ENCODE results near the gene EFCAB12.
"Not testable (repeated sequence)": the region's sequence is repeated elsewhere in the genome, so short reads cannot be mapped to it uniquely, and the experiment has no call there.

The EFCAB12 gene

GRCh38 chr3:129369711-129370110 lies 58.7 kb downstream of the EFCAB12 start:
- H3K36me3 Mint-ChIP-seq, result no peaks in the 10 kb centered on the region
- H3K4me3 Mint-ChIP-seq, result no peak overlapping the region
- H3K27ac Mint-ChIP-seq, result no peak overlapping the region
- H3K9me3 Mint-ChIP-seq, result no peaks in the 10 kb centered on the region
- H3K27me3 Mint-ChIP-seq, result no peaks in the 10 kb centered on the region
- DNase-seq, result no peak
- H3K4me1 Mint-ChIP-seq, result no peaks in the 10 kb centered on the region
- CTCF ChIA-PET, result no interaction called here

GRCh38 chr3:129367821-129368220 lies 60.6 kb downstream of the EFCAB12 start:
- no peak overlapping the region for H3K27ac Mint-ChIP-seq
- peaks cover 3% of the 10 kb centered on the region for H3K9me3 Mint-ChIP-seq
- no peak for DNase-seq
- CTCF ChIA-PET, result interaction anchor here (0.9 kb wide), 1 partner anchor 16 kb away, joined by 3 read pairs; no protein-coding TSS in a partner anchor
- no peak overlapping the region for H3K4me3 Mint-ChIP-seq
- H3K36me3 Mint-ChIP-seq, result no peaks in the 10 kb centered on the region
- no peaks in the 10 kb centered on the region for H3K4me1 Mint-ChIP-seq
- no peaks in the 10 kb centered on the region for H3K27me3 Mint-ChIP-seq

GRCh38 chr3:129366312-129366831 lies 62.1 kb downstream of the EFCAB12 start:
- Mint-ChIP-seq H3K27me3 (no peaks in the 10 kb centered on the region), H3K4me3 (no peak overlapping the region), H3K36me3 (no peaks in the 10 kb centered on the region), H3K9me3 (peaks cover 3% of the 10 kb centered on the region), H3K4me1 (no peaks in the 10 kb centered on the region), H3K27ac (no peak overlapping the region)
- CTCF ChIA-PET, result no interaction called here
- no peak for DNase-seq

GRCh38 chr3:129365296-129366136 lies 62.9 kb downstream of the EFCAB12 start:
- Mint-ChIP-seq H3K27ac (no peak overlapping the region), H3K4me3 (no peak overlapping the region), H3K36me3 (no peaks in the 10 kb centered on the region), H3K4me1 (no peaks in the 10 kb centered on the region), H3K27me3 (peaks cover 4% of the 10 kb centered on the region), H3K9me3 (peaks cover 3% of the 10 kb centered on the region)
- DNase-seq, result no peak
- CTCF ChIA-PET, result no interaction called here

- H3K4me1 Mint-ChIP-seq, H3K4me3 Mint-ChIP-seq, CTCF ChIA-PET, H3K27ac Mint-ChIP-seq, H3K36me3 Mint-ChIP-seq, DNase-seq, H3K9me3 Mint-ChIP-seq, H3K27me3 Mint-ChIP-seq: not testable (repeated sequence)
Measured at GRCh38 chr3:129364811-129365210, 63.6 kb downstream of the EFCAB12 start.

- H3K9me3 Mint-ChIP-seq, H3K4me1 Mint-ChIP-seq, H3K4me3 Mint-ChIP-seq, DNase-seq, H3K27me3 Mint-ChIP-seq, H3K27ac Mint-ChIP-seq, CTCF ChIA-PET, H3K36me3 Mint-ChIP-seq: not testable (repeated sequence)
Measured at GRCh38 chr3:129363356-129363755, 65.1 kb downstream of the EFCAB12 start.

- Mint-ChIP-seq H3K27ac (no peak overlapping the region), H3K36me3 (no peaks in the 10 kb centered on the region), H3K4me1 (no peaks in the 10 kb centered on the region), H3K27me3 (peaks cover 7% of the 10 kb centered on the region), H3K9me3 (peaks cover 3% of the 10 kb centered on the region), H3K4me3 (no peak overlapping the region)
- no peak for DNase-seq
- CTCF ChIA-PET, result no interaction called here
Measured at GRCh38 chr3:129360705-129361460, 67.6 kb downstream of the EFCAB12 start.

GRCh38 chr3:129360171-129360611 lies 68.2 kb downstream of the EFCAB12 start:
- peaks cover 7% of the 10 kb centered on the region for H3K27me3 Mint-ChIP-seq
- no peaks in the 10 kb centered on the region for H3K4me1 Mint-ChIP-seq
- no peak for DNase-seq
- no peak overlapping the region for H3K4me3 Mint-ChIP-seq
- no peaks in the 10 kb centered on the region for H3K36me3 Mint-ChIP-seq
- peaks cover 3% of the 10 kb centered on the region for H3K9me3 Mint-ChIP-seq
- CTCF ChIA-PET, result no interaction called here
- no peak overlapping the region for H3K27ac Mint-ChIP-seq

GRCh38 chr3:129358772-129359371 lies 69.6 kb downstream of the EFCAB12 start:
- no peaks in the 10 kb centered on the region for H3K36me3 Mint-ChIP-seq
- H3K27me3 Mint-ChIP-seq, result peaks cover 7% of the 10 kb centered on the region
- no peaks in the 10 kb centered on the region for H3K4me1 Mint-ChIP-seq
- no peak for DNase-seq
- H3K27ac Mint-ChIP-seq, result no peak overlapping the region
- CTCF ChIA-PET, result no interaction called here
- no peak overlapping the region for H3K4me3 Mint-ChIP-seq
- H3K9me3 Mint-ChIP-seq, result no peaks in the 10 kb centered on the region

GRCh38 chr3:129358177-129358771 lies 70.2 kb downstream of the EFCAB12 start:
- H3K36me3 Mint-ChIP-seq, result no peaks in the 10 kb centered on the region

GRCh38 chr3:129357616-129358015 lies 70.8 kb downstream of the EFCAB12 start:
- no peaks in the 10 kb centered on the region for H3K4me1 Mint-ChIP-seq
- H3K36me3 Mint-ChIP-seq, result no peaks in the 10 kb centered on the region
- peaks cover 10% of the 10 kb centered on the region for H3K27me3 Mint-ChIP-seq
- CTCF ChIA-PET, result no interaction called here
- H3K4me3 Mint-ChIP-seq, result no peak overlapping the region
- no peak for DNase-seq
- no peak overlapping the region for H3K27ac Mint-ChIP-seq
- H3K9me3 Mint-ChIP-seq, result no peaks in the 10 kb centered on the region

More at GRCh38 chr3:129358177-129358771, 70.2 kb downstream of the EFCAB12 start:
- no peaks in the 10 kb centered on the region for H3K9me3 Mint-ChIP-seq
- DNase-seq, result no peak
- no peak overlapping the region for H3K27ac Mint-ChIP-seq
- no peaks in the 10 kb centered on the region for H3K4me1 Mint-ChIP-seq
- CTCF ChIA-PET, result no interaction called here
- H3K4me3 Mint-ChIP-seq, result no peak overlapping the region
- peaks cover 7% of the 10 kb centered on the region for H3K27me3 Mint-ChIP-seq

- Mint-ChIP-seq H3K27ac (no peak overlapping the region), H3K4me3 (no peak overlapping the region), H3K4me1 (no peaks in the 10 kb centered on the region), H3K36me3 (no peaks in the 10 kb centered on the region), H3K27me3 (peaks cover 16% of the 10 kb centered on the region), H3K9me3 (no peaks in the 10 kb centered on the region)
- DNase-seq, result no peak
- CTCF ChIA-PET, result interaction anchor here (0.5 kb wide), 1 partner anchor 18 kb away, joined by 3 read pairs; no protein-coding TSS in a partner anchor
Measured at GRCh38 chr3:129356756-129357425, 71.5 kb downstream of the EFCAB12 start.

- DNase-seq, result no peak
- H3K27ac Mint-ChIP-seq, result no peak overlapping the region
- CTCF ChIA-PET, result no interaction called here
- H3K27me3 Mint-ChIP-seq, result peaks cover 20% of the 10 kb centered on the region
- no peaks in the 10 kb centered on the region for H3K36me3 Mint-ChIP-seq
- H3K9me3 Mint-ChIP-seq, result no peaks in the 10 kb centered on the region
- no peaks in the 10 kb centered on the region for H3K4me1 Mint-ChIP-seq
- no peak overlapping the region for H3K4me3 Mint-ChIP-seq
Measured at GRCh38 chr3:129353589-129353941, 74.9 kb downstream of the EFCAB12 start.

Measured in activated naive CD4-positive, alpha-beta T cell treated with anti-CD3 and anti-CD28 coated beads, Interleukin-2, amount 10 ng/mL, durations not matched to agents 7 days and 5 days (primary cell).